HEK293 (cell line): ENCODE data around the gene PKN1.

Source experiments
- EGR2 ChIP-seq: fragments of 450-650 bp; formaldehyde crosslinking; IDR thresholded peaks from 2 replicates; pipeline ENCODE4 v1.5.1; 2016; ENCODE audit warnings: low read depth, missing biosample characterization, missing genetic modification characterization
- GLIS1 ChIP-seq: fragments of 450-650 bp; formaldehyde crosslinking; IDR thresholded peaks from 2 replicates; pipeline ENCODE4 v1.5.1; 2016; ENCODE audit warnings: missing biosample characterization, missing genetic modification characterization
- KLF1 ChIP-seq: fragments of 450-650 bp; formaldehyde crosslinking; IDR thresholded peaks from 2 replicates; pipeline ENCODE4 v1.5.1; 2016; ENCODE audit warnings: missing biosample characterization, missing genetic modification characterization
- KLF10 ChIP-seq: fragments of 450-650 bp; IDR thresholded peaks from 2 replicates; pipeline ENCODE4 v1.5.1; 2018; ENCODE audit warnings: missing biosample characterization, mild to moderate bottlenecking, missing genetic modification characterization
- PATZ1 ChIP-seq: fragments of 450-650 bp; formaldehyde crosslinking; IDR thresholded peaks from 2 replicates; pipeline ENCODE4 v1.5.1; 2016; ENCODE audit warnings: missing biosample characterization, missing genetic modification characterization
- PRDM1 ChIP-seq: fragments of 450-650 bp; formaldehyde crosslinking; IDR thresholded peaks from 2 replicates; pipeline ENCODE4; 2016; ENCODE audit warnings: missing biosample characterization, missing genetic modification characterization
- SCRT1 ChIP-seq: fragments of 450-650 bp; formaldehyde crosslinking; IDR thresholded peaks from 2 replicates; pipeline ENCODE4 v1.5.1; 2016; ENCODE audit warnings: missing biosample characterization, missing genetic modification characterization, borderline replicate concordance
- SP2 ChIP-seq: fragments of 450-650 bp; formaldehyde crosslinking; IDR thresholded peaks from 2 replicates; pipeline ENCODE4 v1.5.1; 2016; ENCODE audit warnings: missing biosample characterization, missing genetic modification characterization
- TCF7L2 ChIP-seq: IDR thresholded peaks from 2 replicates; pipeline ENCODE4 v1.6.1; 2011; ENCODE audit warnings: low read depth, mild to moderate bottlenecking, inconsistent platforms, low read length, moderate library complexity, borderline replicate concordance
- ZBTB44 ChIP-seq: fragments of 450-650 bp; IDR thresholded peaks from 2 replicates; pipeline ENCODE4 v1.5.1; 2018; ENCODE audit warnings: missing biosample characterization, mild to moderate bottlenecking, missing genetic modification characterization
- ZBTB7A ChIP-seq: fragments of 450-650 bp; formaldehyde crosslinking; IDR thresholded peaks from 2 replicates; pipeline ENCODE4 v1.5.1; 2016; ENCODE audit warnings: low read depth, missing biosample characterization, missing genetic modification characterization
- ZBTB8A ChIP-seq: fragments of 450-650 bp; formaldehyde crosslinking; IDR thresholded peaks from 2 replicates; pipeline ENCODE4 v1.5.1; 2016; ENCODE audit warnings: missing biosample characterization, missing genetic modification characterization
- ZFP41 ChIP-seq: fragments of 450-650 bp; formaldehyde crosslinking; IDR thresholded peaks from 2 replicates; pipeline ENCODE4 v1.5.1; 2016; ENCODE audit warnings: missing biosample characterization, missing genetic modification characterization, borderline replicate concordance
- ZIC2 ChIP-seq: fragments of 450-650 bp; formaldehyde crosslinking; IDR thresholded peaks from 2 replicates; pipeline ENCODE4 v1.5.1; 2016; ENCODE audit warnings: missing biosample characterization, missing genetic modification characterization
- ZNF155 ChIP-seq: fragments of 450-650 bp; formaldehyde crosslinking; IDR thresholded peaks from 2 replicates; pipeline ENCODE4 v1.5.1; 2016; ENCODE audit warnings: missing biosample characterization, missing genetic modification characterization
- ZNF169 ChIP-seq: fragments of 450-650 bp; formaldehyde crosslinking; IDR thresholded peaks from 2 replicates; pipeline ENCODE4 v1.5.1; 2016; ENCODE audit warnings: missing biosample characterization, missing genetic modification characterization
- ZNF211 ChIP-seq: fragments of 450-650 bp; formaldehyde crosslinking; IDR thresholded peaks from 2 replicates; pipeline ENCODE4 v1.5.1; 2016; ENCODE audit warnings: low read depth, missing biosample characterization, missing genetic modification characterization
- ZNF221 ChIP-seq: fragments of 450-650 bp; formaldehyde crosslinking; IDR thresholded peaks from 2 replicates; pipeline ENCODE4 v1.5.1; 2017; ENCODE audit warnings: missing biosample characterization, missing genetic modification characterization, borderline replicate concordance
- ZNF394 ChIP-seq: fragments of 450-650 bp; formaldehyde crosslinking; IDR thresholded peaks from 2 replicates; pipeline ENCODE4 v1.5.1; 2016; ENCODE audit warnings: missing biosample characterization, missing genetic modification characterization, mild to moderate bottlenecking, moderate library complexity, borderline replicate concordance
- ZNF544 ChIP-seq: fragments of 450-650 bp; formaldehyde crosslinking; IDR thresholded peaks from 2 replicates; pipeline ENCODE4 v1.5.0; 2017; ENCODE audit warnings: missing biosample characterization, missing genetic modification characterization
- ZNF555 ChIP-seq: fragments of 450-650 bp; formaldehyde crosslinking; conservative IDR thresholded peaks from 2 replicates; pipeline ENCODE4 v1.5.1; 2017; ENCODE audit warnings: missing biosample characterization, mild to moderate bottlenecking, missing genetic modification characterization, inconsistent platforms
- ZNF561 ChIP-seq: fragments of 450-650 bp; IDR thresholded peaks from 2 replicates; pipeline ENCODE4 v1.5.1; 2018; ENCODE audit warnings: missing biosample characterization, missing genetic modification characterization, borderline replicate concordance
- ZNF596 ChIP-seq: fragments of 450-650 bp; IDR thresholded peaks from 2 replicates; pipeline ENCODE4 v1.5.0; 2018; ENCODE audit warnings: missing biosample characterization, mild to moderate bottlenecking, missing genetic modification characterization, moderate library complexity
- ZNF610 ChIP-seq: fragments of 450-650 bp; formaldehyde crosslinking; IDR thresholded peaks from 2 replicates; pipeline ENCODE4 v1.5.1; 2016; ENCODE audit warnings: missing biosample characterization, missing genetic modification characterization, borderline replicate concordance
- ZNF626 ChIP-seq: fragments of 450-650 bp; sonication (Bioruptor Pico); formaldehyde crosslinking; IDR thresholded peaks from 2 replicates; pipeline ENCODE4 v1.5.1; 2018; ENCODE audit warnings: missing biosample characterization, missing genetic modification characterization, inconsistent platforms
- ZNF658 ChIP-seq: fragments of 450-650 bp; formaldehyde crosslinking; IDR thresholded peaks from 2 replicates; pipeline ENCODE4; 2016; ENCODE audit warnings: missing biosample characterization, missing genetic modification characterization
- ZNF660 ChIP-seq: fragments of 450-650 bp; IDR thresholded peaks from 2 replicates; pipeline ENCODE4 v1.5.1; 2018; ENCODE audit warnings: missing biosample characterization, mild to moderate bottlenecking, missing genetic modification characterization
- ZNF670 ChIP-seq: fragments of 450-650 bp; formaldehyde crosslinking; IDR thresholded peaks from 2 replicates; pipeline ENCODE4 v1.5.1; 2016; ENCODE audit warnings: missing biosample characterization, missing genetic modification characterization, low read depth
- ZNF776 ChIP-seq: fragments of 450-650 bp; formaldehyde crosslinking; IDR thresholded peaks from 2 replicates; pipeline ENCODE4 v1.5.0; 2017; ENCODE audit warnings: missing biosample characterization, missing genetic modification characterization, borderline replicate concordance
- ZSCAN4 ChIP-seq: fragments of 450-650 bp; formaldehyde crosslinking; IDR thresholded peaks from 2 replicates; pipeline ENCODE4 v1.5.1; 2017; ENCODE audit warnings: missing biosample characterization, missing genetic modification characterization
- TF ChIP-seq, protein P1 (sequence below): fragments of 450-650 bp; formaldehyde crosslinking; IDR thresholded peaks from 2 replicates; pipeline ENCODE4 v1.5.1; 2016; ENCODE audit warnings: missing biosample characterization, missing genetic modification characterization
- TF ChIP-seq, protein P2 (sequence below): fragments of 450-650 bp; IDR thresholded peaks from 2 replicates; pipeline ENCODE4 v1.5.1; 2018; ENCODE audit warnings: missing biosample characterization, missing genetic modification characterization

Gene PKN1

GRCh38 chr19:14479975-14480699, 47.0 kb downstream of the PKN1 start (continued):
- TF ChIP-seq, protein P1, sequence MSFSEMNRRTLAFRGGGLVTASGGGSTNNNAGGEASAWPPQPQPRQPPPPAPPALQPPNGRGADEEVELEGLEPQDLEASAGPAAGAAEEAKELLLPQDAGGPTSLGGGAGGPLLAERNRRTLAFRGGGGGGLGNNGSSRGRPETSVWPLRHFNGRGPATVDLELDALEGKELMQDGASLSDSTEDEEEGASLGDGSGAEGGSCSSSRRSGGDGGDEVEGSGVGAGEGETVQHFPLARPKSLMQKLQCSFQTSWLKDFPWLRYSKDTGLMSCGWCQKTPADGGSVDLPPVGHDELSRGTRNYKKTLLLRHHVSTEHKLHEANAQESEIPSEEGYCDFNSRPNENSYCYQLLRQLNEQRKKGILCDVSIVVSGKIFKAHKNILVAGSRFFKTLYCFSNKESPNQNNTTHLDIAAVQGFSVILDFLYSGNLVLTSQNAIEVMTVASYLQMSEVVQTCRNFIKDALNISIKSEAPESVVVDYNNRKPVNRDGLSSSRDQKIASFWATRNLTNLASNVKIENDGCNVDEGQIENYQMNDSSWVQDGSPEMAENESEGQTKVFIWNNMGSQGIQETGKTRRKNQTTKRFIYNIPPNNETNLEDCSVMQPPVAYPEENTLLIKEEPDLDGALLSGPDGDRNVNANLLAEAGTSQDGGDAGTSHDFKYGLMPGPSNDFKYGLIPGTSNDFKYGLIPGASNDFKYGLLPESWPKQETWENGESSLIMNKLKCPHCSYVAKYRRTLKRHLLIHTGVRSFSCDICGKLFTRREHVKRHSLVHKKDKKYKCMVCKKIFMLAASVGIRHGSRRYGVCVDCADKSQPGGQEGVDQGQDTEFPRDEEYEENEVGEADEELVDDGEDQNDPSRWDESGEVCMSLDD: peak; percentile 90
- TF ChIP-seq KLF10: no peak
- TF ChIP-seq SCRT1 (tag by site-specific recombination): no peak
- TF ChIP-seq ZIC2: 0 out of 2 replicates have a peak, but pooled peaks have one; percentile 13
- TF ChIP-seq ZNF596 (tag by site-specific recombination): no peak
- TF ChIP-seq ZNF394 (tag by site-specific recombination): no peak
- TF ChIP-seq PATZ1 (tag by site-specific recombination): peak; percentile 67
- peak; percentile 77 for TF ChIP-seq GLIS1
- no peak for TF ChIP-seq ZNF658 (tag by site-specific recombination)
- TF ChIP-seq ZBTB44: no peak
- peak; percentile 49; the same call in 1 of the 2 replicates for TF ChIP-seq ZNF660
- peak; percentile 61; the same call in 1 of the 2 replicates for TF ChIP-seq ZBTB7A (tag by site-specific recombination)
- TF ChIP-seq ZBTB8A (tag by site-specific recombination): 0 out of 2 replicates have a peak, but pooled peaks have one; percentile 7
- no peak for TF ChIP-seq ZSCAN4 (tag by site-specific recombination)
- no peak for TF ChIP-seq ZFP41
- TF ChIP-seq PRDM1 (tag by site-specific recombination): peak; percentile 82
- no peak for TF ChIP-seq ZNF169 (tag by site-specific recombination)
- TF ChIP-seq KLF1 (tag by site-specific recombination): peak; percentile 44
- no peak for TF ChIP-seq ZNF221
- no peak for TF ChIP-seq ZNF211
- no peak for TF ChIP-seq TCF7L2
- TF ChIP-seq ZNF626 (tag by site-specific recombination): no peak
- no peak for TF ChIP-seq ZNF670 (tag by site-specific recombination)
- TF ChIP-seq ZNF555 (tag by site-specific recombination): no peak
- no peak for TF ChIP-seq ZNF155 (tag by site-specific recombination)
- TF ChIP-seq, protein P2, sequence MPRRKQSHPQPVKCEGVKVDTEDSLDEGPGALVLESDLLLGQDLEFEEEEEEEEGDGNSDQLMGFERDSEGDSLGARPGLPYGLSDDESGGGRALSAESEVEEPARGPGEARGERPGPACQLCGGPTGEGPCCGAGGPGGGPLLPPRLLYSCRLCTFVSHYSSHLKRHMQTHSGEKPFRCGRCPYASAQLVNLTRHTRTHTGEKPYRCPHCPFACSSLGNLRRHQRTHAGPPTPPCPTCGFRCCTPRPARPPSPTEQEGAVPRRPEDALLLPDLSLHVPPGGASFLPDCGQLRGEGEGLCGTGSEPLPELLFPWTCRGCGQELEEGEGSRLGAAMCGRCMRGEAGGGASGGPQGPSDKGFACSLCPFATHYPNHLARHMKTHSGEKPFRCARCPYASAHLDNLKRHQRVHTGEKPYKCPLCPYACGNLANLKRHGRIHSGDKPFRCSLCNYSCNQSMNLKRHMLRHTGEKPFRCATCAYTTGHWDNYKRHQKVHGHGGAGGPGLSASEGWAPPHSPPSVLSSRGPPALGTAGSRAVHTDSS (tag by site-specific recombination): no peak
- TF ChIP-seq ZNF561 (tag by site-specific recombination): peak; percentile 61
- no peak for TF ChIP-seq SP2 (tag by site-specific recombination)
- peak; percentile 58 for TF ChIP-seq EGR2 (tag by site-specific recombination)
- no peak for TF ChIP-seq ZNF610 (tag by site-specific recombination)
- TF ChIP-seq ZNF544 (tag by site-specific recombination): no peak
- no peak for TF ChIP-seq ZNF776
